Measurements from ENCODE around the gene SERPING1. TPM values are rescaled to one million over a fixed set of nuclear protein-coding genes. Genes with fewer than 3 reads are reported as not detected.

Gene SERPING1
- polyA plus RNA-seq, 1 of the 3 experiments (the other 2 are of a cell fraction) = 4.5 TPM

GRCh38 chr11:57658023-57658361 lies 60.5 kb downstream of the SERPING1 start:
- Histone ChIP-seq H3K9me2 (no peaks in the 10 kb centered on the region), H4K20me1 (ENCODE audit: insufficient read depth) (no peaks in the 10 kb centered on the region), H3K36me3 (replicated peaks in 1 of 2; ENCODE audit: control insufficient read depth in 1 of 2, insufficient read depth in 2 of 2, low read length in 1 of 2) (peaks cover 24 to 27% of the 10 kb centered on the region in 2 experiments), H3K79me2 (ENCODE audit: insufficient read depth) (peaks cover 36% of the 10 kb centered on the region), H3K4me2 (peak overlapping the region; percentile 75), H3K4me1 (ENCODE audit: control insufficient read depth in 1 of 2, insufficient read depth in 2 of 2, low read depth in 1 of 2, low read length in 1 of 2) (peaks cover 0 to 2% of the 10 kb centered on the region in 2 experiments; a peak in 2 of 4 replicates), H3F3A (replicated peaks; ENCODE audit: insufficient read depth) (peaks cover 15% of the 10 kb centered on the region), H3K4me3 (ENCODE audit: low read depth in 2 of 2, low read length in 1 of 2) (peak overlapping the region; percentile 71 to 85), H3K27ac (ENCODE audit: low read depth in 2 of 2, low read length in 1 of 2) (peak overlapping the region; percentile 25 to 26; a peak in 2 of 4 replicates), H3K9me3 (no peaks in the 10 kb centered on the region), H2AFZ (ENCODE audit: low read depth) (peak overlapping the region; percentile 37; the same call in 1 of the 2 replicates), H3K27me3 (ENCODE audit: insufficient read depth) (no peaks in the 10 kb centered on the region), H3K9ac (peak overlapping the region; percentile 71)
- DNase-seq = no peak
- TF ChIP-seq RCOR1 (IDR thresholded peaks at IDR 0.05; ENCODE audit: low read length) (no peak), FOXM1 (IDR thresholded peaks at IDR 0.05; ENCODE audit: low read depth) (no peak), YY1 (IDR thresholded peaks at IDR 0.05; ENCODE audit: low read depth) (no peak), SIN3A (IDR thresholded peaks at IDR 0.05; ENCODE audit: borderline replicate concordance, low read depth, low read length) (no peak), NRF1 (IDR thresholded peaks at IDR 0.05; ENCODE audit: low read depth, low read length) (no peak), POLR2AphosphoS5 (IDR thresholded peaks at IDR 0.05; ENCODE audit: low read depth, low read length) (no peak), IRF3 (IDR thresholded peaks at IDR 0.05; ENCODE audit: low read depth, low read length) (no peak), SMC3 (IDR thresholded peaks at IDR 0.05; ENCODE audit: low read depth, low read length) (no peak), REST (IDR thresholded peaks at IDR 0.05; ENCODE audit: low read depth, low read length) (no peak), MAX (IDR thresholded peaks at IDR 0.05; ENCODE audit: low read depth) (no peak), EZH2phosphoT487 (IDR thresholded peaks at IDR 0.05; ENCODE audit: borderline replicate concordance, low read depth) (no peak), FOSL2 (IDR thresholded peaks at IDR 0.05; ENCODE audit: borderline replicate concordance, low read depth) (no peak), USF1 (IDR thresholded peaks at IDR 0.05; ENCODE audit: borderline replicate concordance, low read depth) (no peak), ZBTB33 (IDR thresholded peaks at IDR 0.05; ENCODE audit: borderline replicate concordance, low read depth) (no peak), ELF1 (IDR thresholded peaks at IDR 0.05) (no peak), GATA2 (CRISPR knock-in tag; IDR thresholded peaks at IDR 0.05) (no peak)
- CTCF ChIA-PET = interaction anchor here (1.1 to 2.7 kb wide), 4 partner anchors 9 to 200 kb away, joined by 3 to 14 read pairs (median 6); partner anchors contain the start of gene UBE2L6
- 0% methylated on average over 8 of the region's 8 CpGs for WGBS (ENCODE audit: low lambda C conversion rate)
- POLR2A ChIA-PET = no interaction called here
